ENCODE measurements around the gene SGMS1. TPM values are rescaled to one million over a fixed set of nuclear protein-coding genes. Genes with fewer than 3 reads are reported as not detected.

The SGMS1 gene
- total RNA-seq, 4 donors from 2014 or later: 153 to 235 (median 186) TPM

GRCh38 chr10:50387007-50387731 is 236.6 kb downstream of the SGMS1 start:
- H3K4me3 ChIP-seq (ENCODE audit: low read depth, poor library complexity, severe bottlenecking): no peak overlapping the region
- DNase-seq (ENCODE audit: low spot score in 2 of 2): no peak
- no peak for TF ChIP-seq CTCF (IDR thresholded peaks at IDR 0.05)
- no peak for TF ChIP-seq POLR2A (IDR thresholded peaks at IDR 0.05)
- intact Hi-C loops (cut with DNase I; ENCODE audit: low total_unique reads): no loop called here
- 93% methylated on average over 7 of the region's 7 CpGs for WGBS, 2 donors

- TF ChIP-seq POLR2A (IDR thresholded peaks at IDR 0.05) (no peak), CTCF (IDR thresholded peaks at IDR 0.05) (no peak)
- DNase-seq (ENCODE audit: low spot score in 2 of 2): peak in 1 of 2 donors; percentile 73
- 50% methylated on average over 2 of the region's 2 CpGs for WGBS, 2 donors
- intact Hi-C loops (cut with DNase I; ENCODE audit: low total_unique reads): no loop called here
- H3K4me3 ChIP-seq (ENCODE audit: low read depth, poor library complexity, severe bottlenecking): no peak overlapping the region
These were observed 238.1 kb downstream of the SGMS1 start for GRCh38 chr10:50385624-50386023.

GRCh38 chr10:50384898-50385297 is 238.9 kb downstream of the SGMS1 start:
- WGBS, 2 donors: 74 to 83% methylated on average over 2 of the region's 2 CpGs
- H3K4me3 ChIP-seq (ENCODE audit: low read depth, poor library complexity, severe bottlenecking): no peak overlapping the region
- TF ChIP-seq CTCF (IDR thresholded peaks at IDR 0.05) (no peak), POLR2A (IDR thresholded peaks at IDR 0.05) (no peak)
- intact Hi-C loops (cut with DNase I; ENCODE audit: low total_unique reads): no loop called here
- no peak for DNase-seq (ENCODE audit: low spot score in 2 of 2)

GRCh38 chr10:50384238-50384637 is 239.5 kb downstream of the SGMS1 start:
- no peak for DNase-seq (ENCODE audit: low spot score in 2 of 2)
- no peak overlapping the region for H3K4me3 ChIP-seq (ENCODE audit: low read depth, poor library complexity, severe bottlenecking)
- intact Hi-C loops (cut with DNase I; ENCODE audit: low total_unique reads): no loop called here
- TF ChIP-seq CTCF (IDR thresholded peaks at IDR 0.05) (no peak), POLR2A (IDR thresholded peaks at IDR 0.05) (no peak)

GRCh38 chr10:50382576-50383023 is 241.2 kb downstream of the SGMS1 start:
- H3K4me3 ChIP-seq (ENCODE audit: low read depth, poor library complexity, severe bottlenecking): no peak overlapping the region
- 47 to 67% methylated on average over 4 of the region's 4 CpGs for WGBS, 2 donors
- DNase-seq (ENCODE audit: low spot score in 2 of 2): no peak
- intact Hi-C loops (cut with DNase I; ENCODE audit: low total_unique reads): no loop called here
- TF ChIP-seq CTCF (IDR thresholded peaks at IDR 0.05): no peak

- no peak for DNase-seq (ENCODE audit: low spot score in 2 of 2)
- TF ChIP-seq CTCF (IDR thresholded peaks at IDR 0.05) (no peak), POLR2A (IDR thresholded peaks at IDR 0.05) (no peak)
- 38 to 39% methylated on average over 3 of the region's 3 CpGs for WGBS, 2 donors
- H3K4me3 ChIP-seq (ENCODE audit: low read depth, poor library complexity, severe bottlenecking): no peak overlapping the region
- intact Hi-C loops (cut with DNase I; ENCODE audit: low total_unique reads): no loop called here
These were observed 242.1 kb downstream of the SGMS1 start for GRCh38 chr10:50381642-50382041.
